ENCODE measurements around the gene C1orf52. TPM values are rescaled to one million over a fixed set of nuclear protein-coding genes. Genes with fewer than 3 reads are reported as not detected.
"Not testable (repeated sequence)": the region's sequence is repeated elsewhere in the genome, so short reads cannot be mapped to it uniquely, and the experiment has no call there.

The C1orf52 gene
- total RNA-seq, 1 donor from 2014 or later = 18.6 TPM

- DNase-seq (ENCODE audit: low spot score) = no peak
These were observed 18.3 kb upstream of the C1orf52 start for GRCh38 chr1:85277802-85278201.

- DNase-seq (ENCODE audit: low spot score) = no peak
These were observed 17.6 kb upstream of the C1orf52 start for GRCh38 chr1:85276978-85277639.

- peak; percentile 99 for DNase-seq (ENCODE audit: low spot score)
These were observed 16.9 kb upstream of the C1orf52 start, which contains the start of gene BCL10 for GRCh38 chr1:85276215-85276977. BCL10 (minus strand) TSS chr1:85276632; CDS start chr1:85276352, 280 bp downstream.

- DNase-seq (ENCODE audit: low spot score) = no peak
These were observed 16.3 kb upstream of the C1orf52 start for GRCh38 chr1:85275701-85276214.

- no peak for DNase-seq (ENCODE audit: low spot score)
These were observed 15.5 kb upstream of the C1orf52 start for GRCh38 chr1:85274969-85275453.

GRCh38 chr1:85273397-85273796 is 13.9 kb upstream of the C1orf52 start:
- no peak for DNase-seq (ENCODE audit: low spot score)

GRCh38 chr1:85268801-85269585 is 9.5 kb upstream of the C1orf52 start:
- no peak for DNase-seq (ENCODE audit: low spot score)

- no peak for DNase-seq (ENCODE audit: low spot score)
These were observed 7.9 kb upstream of the C1orf52 start for GRCh38 chr1:85267313-85267712.

- DNase-seq (ENCODE audit: low spot score) = no peak
These were observed 4.7 kb upstream of the C1orf52 start for GRCh38 chr1:85264150-85264549.

- no peak for DNase-seq (ENCODE audit: low spot score)
These were observed 3.5 kb upstream of the C1orf52 start for GRCh38 chr1:85262985-85263384.

- no peak for DNase-seq (ENCODE audit: low spot score)
These were observed 431 bp upstream of the C1orf52 start for GRCh38 chr1:85259912-85260274.

- no peak for DNase-seq (ENCODE audit: low spot score)
These were observed 835 bp downstream of the C1orf52 start for GRCh38 chr1:85258536-85259117.

- DNase-seq (ENCODE audit: low spot score) = not testable (repeated sequence)
These were observed 10.4 kb downstream of the C1orf52 start for GRCh38 chr1:85249042-85249441.

GRCh38 chr1:85245891-85246290 is 13.6 kb downstream of the C1orf52 start:
- no peak for DNase-seq (ENCODE audit: low spot score)

- no peak for DNase-seq (ENCODE audit: low spot score)
These were observed 14.0 kb downstream of the C1orf52 start for GRCh38 chr1:85245456-85245855.

- DNase-seq (ENCODE audit: low spot score) = no peak
These were observed 15.0 kb downstream of the C1orf52 start for GRCh38 chr1:85244271-85245061.

- DNase-seq (ENCODE audit: low spot score) = no peak
These were observed 16.1 kb downstream of the C1orf52 start for GRCh38 chr1:85243372-85243771.

- no peak for DNase-seq (ENCODE audit: low spot score)
These were observed 18.8 kb downstream of the C1orf52 start for GRCh38 chr1:85240643-85241042.

- no peak for DNase-seq (ENCODE audit: low spot score)
These were observed 19.3 kb downstream of the C1orf52 start for GRCh38 chr1:85240174-85240601.

- no peak for DNase-seq (ENCODE audit: low spot score)
These were observed 21.8 kb downstream of the C1orf52 start for GRCh38 chr1:85237613-85238012.
